GM18511 (cell line): ENCODE measurements around the gene ATF7IP.
"Not testable (repeated sequence)": the region's sequence is repeated elsewhere in the genome, so short reads cannot be mapped to it uniquely, and the experiment has no call there.

Experiments used
- ATAC-seq: cut with Tn5 transposase; IDR thresholded peaks from one replicate; pipeline ENCODE4 v1.9.1; 2021; ENCODE audit warnings: mild to moderate bottlenecking, moderate library complexity; ENCODE audit not compliant: unreplicated experiment

The ATF7IP gene

GRCh38 chr12:14365294-14366208, at the start of gene ATF7IP:
ATF7IP (plus strand) TSS chr12:14365682; CDS start chr12:14423916, 58,234 bp downstream.
- peak; percentile 71 for ATAC-seq

DNA sequence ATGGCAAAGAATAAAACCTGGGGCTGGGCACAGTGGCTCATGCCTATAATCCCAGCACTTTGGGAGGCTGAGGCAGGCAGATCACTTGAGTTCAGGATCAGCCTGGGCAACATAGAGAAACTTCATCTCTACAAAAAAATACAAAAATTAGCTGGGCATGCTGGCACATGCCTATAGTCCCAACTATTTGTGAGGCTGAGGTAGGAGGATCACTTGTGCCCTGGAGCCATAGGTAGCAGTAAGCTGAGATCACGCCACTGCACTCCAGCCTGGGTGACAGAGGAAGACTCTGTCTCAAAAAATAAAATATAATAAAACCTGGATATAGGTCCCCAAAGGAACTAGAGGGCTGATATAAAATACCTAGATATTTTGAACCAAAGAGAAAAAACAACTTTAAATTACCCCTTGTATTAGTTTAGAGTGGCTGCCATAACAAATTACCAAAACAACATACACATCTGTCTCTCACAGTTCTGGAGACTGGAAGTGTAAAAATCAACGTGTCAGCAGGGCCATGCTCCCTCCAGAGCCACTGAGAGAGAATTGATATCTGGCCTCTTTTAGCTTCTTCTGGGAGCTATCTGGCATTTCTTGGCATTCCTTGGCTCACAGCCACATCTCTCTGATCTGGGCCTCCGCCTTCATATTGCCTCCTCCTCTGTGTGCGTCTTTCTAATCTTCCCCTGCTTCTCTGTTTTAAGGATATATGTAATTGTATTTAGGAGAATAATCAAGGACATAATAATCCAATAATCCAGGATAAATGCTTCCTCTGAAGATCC, 47.9 kb upstream of the ATF7IP start:
- ATAC-seq, result no peak

GRCh38 chr12:14319704-14320427, 45.6 kb upstream of the ATF7IP start:
- ATAC-seq, result not testable (repeated sequence)

DNA sequence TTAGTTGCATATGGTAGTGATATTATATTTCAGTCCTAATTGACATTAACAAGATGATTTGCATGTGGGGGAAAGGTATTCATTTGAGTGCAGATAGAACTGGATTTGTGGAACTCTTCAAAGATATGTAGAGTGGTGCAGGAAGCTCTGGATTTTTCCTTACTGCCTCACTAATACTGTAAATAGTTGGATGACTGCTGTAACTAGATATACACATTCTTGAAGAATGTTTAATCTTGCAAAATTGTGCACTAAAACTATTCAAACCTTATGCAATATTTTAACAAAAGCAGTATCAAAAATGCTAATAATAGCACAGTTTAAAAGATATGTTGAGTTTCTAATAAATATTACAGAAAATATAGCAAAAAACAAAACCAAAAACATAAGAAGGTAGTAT, 43.1 kb upstream of the ATF7IP start:
- no peak for ATAC-seq

GRCh38 chr12:14325716-14326343, 39.7 kb upstream of the ATF7IP start:
- ATAC-seq, result no peak

- ATAC-seq, result no peak
These were observed 38.8 kb upstream of the ATF7IP start for GRCh38 chr12:14326699-14327098.

- ATAC-seq, result no peak
These were observed 37.8 kb upstream of the ATF7IP start for GRCh38 chr12:14327711-14328110.

GRCh38 chr12:14332482-14332881, 33.0 kb upstream of the ATF7IP start:
- ATAC-seq, result no peak

GRCh38 chr12:14340371-14340770, 25.1 kb upstream of the ATF7IP start:
- no peak for ATAC-seq

- ATAC-seq, result not testable (repeated sequence)
These were observed 14.0 kb upstream of the ATF7IP start for GRCh38 chr12:14351524-14351923.

- ATAC-seq, result not testable (repeated sequence)
These were observed 13.4 kb upstream of the ATF7IP start for GRCh38 chr12:14352066-14352465.

DNA sequence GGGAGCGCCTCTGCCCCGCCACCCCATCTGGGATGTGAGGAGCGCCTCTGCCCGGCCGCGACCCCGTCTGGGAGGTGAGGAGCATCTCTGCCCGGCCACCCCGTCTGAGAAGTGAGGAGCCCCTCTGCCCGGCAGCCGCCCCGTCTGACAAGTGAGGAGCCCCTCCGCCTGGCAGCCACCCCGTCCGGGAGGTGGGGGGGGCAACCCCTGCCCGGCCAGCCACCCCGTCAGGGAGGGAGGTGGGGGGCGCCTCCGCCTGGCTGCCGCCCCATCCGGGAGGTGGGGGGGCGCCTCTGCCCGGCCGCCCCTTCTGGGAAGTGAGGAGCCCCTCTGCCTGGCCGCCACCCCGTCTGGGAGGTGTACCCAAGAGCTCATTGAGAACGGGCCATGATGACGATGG, 10.8 kb upstream of the ATF7IP start:
- ATAC-seq, result not testable (repeated sequence)

- ATAC-seq, result no peak
These were observed 9.3 kb upstream of the ATF7IP start for GRCh38 chr12:14356147-14356546.

- no peak for ATAC-seq
These were observed 8.0 kb upstream of the ATF7IP start for GRCh38 chr12:14357486-14357885.

GRCh38 chr12:14362352-14362751, 3.1 kb upstream of the ATF7IP start:
- ATAC-seq, result no peak

DNA sequence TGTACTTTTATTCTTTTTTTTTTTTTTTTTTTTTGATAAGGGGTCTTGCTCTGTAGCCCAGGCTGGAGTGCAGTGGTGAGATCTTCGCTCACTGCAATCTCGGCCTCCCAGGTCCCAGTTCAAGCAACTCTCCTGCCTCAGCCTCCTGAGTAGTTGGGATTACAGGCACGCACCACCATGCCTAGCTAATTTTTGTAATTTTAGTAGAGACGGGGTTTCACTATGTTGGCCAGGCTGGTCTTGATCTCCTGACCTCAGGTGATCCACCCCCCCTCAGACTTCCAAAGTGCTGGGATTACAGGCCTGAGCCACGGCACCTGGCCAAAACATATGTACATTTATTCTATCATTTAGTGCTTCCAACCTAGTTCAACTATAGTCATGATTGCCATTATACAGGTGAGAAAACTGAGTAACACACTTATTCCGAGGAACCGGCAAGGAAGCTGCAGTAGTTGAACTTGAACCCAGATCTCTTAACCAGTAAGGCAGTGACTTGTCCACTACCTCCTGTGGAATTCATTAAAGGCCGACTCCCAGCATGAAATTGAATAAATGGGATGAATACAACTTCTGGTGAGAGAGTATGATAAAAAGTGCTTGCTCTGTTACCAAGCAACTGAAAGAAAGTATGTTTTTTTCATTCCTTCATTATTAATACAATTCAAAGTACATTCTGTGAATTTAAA, 755 bp upstream of the ATF7IP start:
- no peak for ATAC-seq

GRCh38 chr12:14366209-14367039, 942 bp downstream of the ATF7IP start:
- no peak for ATAC-seq

DNA sequence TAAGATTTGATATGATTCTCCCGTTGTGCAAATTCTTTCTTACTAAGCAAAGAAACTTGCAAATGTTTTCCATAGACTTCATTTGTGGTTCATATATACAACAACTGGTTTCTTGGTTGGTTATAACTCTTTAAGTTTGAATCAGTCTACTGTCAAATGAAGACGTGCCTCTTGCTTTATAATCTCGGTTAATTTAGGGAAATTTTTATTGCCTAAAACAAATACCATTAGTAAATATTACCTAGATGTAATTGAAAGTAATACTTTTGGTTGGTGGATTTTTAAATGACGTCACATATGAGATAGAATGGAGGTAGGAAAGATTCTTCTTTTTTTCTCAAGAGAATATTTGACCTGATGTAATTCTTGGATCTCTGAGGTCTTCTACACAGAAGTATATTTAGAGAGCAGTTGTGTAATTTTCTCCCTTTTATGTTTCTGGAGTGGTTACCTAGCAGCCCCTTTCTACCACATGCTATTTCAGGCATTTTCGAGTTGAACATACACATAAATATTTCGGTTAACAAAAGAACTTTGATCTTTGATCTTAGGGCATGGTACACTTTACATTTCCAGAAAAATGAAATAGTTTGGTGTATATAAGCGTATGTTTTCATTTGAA, 1.7 kb downstream of the ATF7IP start:
- peak; percentile 46 for ATAC-seq

DNA sequence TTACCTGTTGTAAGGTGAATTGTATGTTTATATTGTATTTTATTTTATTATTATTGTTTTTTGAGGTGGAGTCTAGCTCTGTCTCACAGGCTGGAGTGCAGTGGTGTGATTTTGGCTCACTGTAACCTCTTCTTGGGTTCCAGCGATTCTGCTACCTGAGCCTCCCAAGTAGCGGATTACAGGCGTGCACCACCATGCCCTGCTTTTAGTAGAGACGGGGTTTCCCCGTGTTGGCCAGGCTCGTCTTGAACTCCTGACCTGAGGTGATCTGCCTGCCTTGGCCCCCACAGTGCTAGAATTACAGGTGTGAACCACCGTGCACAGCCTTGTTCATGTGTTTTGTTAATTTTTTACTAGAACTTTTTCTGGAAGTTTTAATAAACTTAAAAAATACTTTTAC, 3.8 kb downstream of the ATF7IP start:
- no peak for ATAC-seq
